Stomach (tissue), 9 donors: ENCODE results near the gene CELF2. TPM values are rescaled to one million over a fixed set of nuclear protein-coding genes. Genes with fewer than 3 reads are reported as not detected.
A peak's percentile ranks its signal among the peaks of the same experiment; 100 is the strongest.

Experiments used
- DNase-seq, 2 donors: peaks; one replicate each; pipeline versions ENCODE4 v3.0.0 to v3.0.0-alpha.2; 2013 to 2019
- H3K27ac ChIP-seq, 5 donors: fragments of 200-600 bp in 4 of 5; sonication (generic) in 4 of 5; one replicate each; pipeline ENCODE4 v1.5.1; 2013 to 2019; ENCODE audit warnings: mild to moderate bottlenecking in 1 of 5, moderate library complexity in 1 of 5
- H3K27me3 ChIP-seq, 3 donors: fragments of 200-600 bp; sonication (generic); one replicate each; pipeline ENCODE4 v1.5.1; 2017 to 2019; ENCODE audit warnings: mixed run types in 1 of 3
- H3K36me3 ChIP-seq, 4 donors: fragments of 200-600 bp; sonication (generic); 1 replicate in 3 of 4; 2 replicates in 1 of 4; pipeline ENCODE4 v1.5.1; 2016 to 2019
- H3K4me1 ChIP-seq, 4 donors: fragments of 200-600 bp; sonication (generic); one replicate each; pipeline ENCODE4 v1.5.1; 2016 to 2019
- H3K4me3 ChIP-seq, 4 donors: fragments of 200-600 bp; sonication (generic) in 3 of 4; one replicate each; pipeline ENCODE4 v1.5.1; 2016 to 2019; ENCODE audit warnings: mild to moderate bottlenecking in 1 of 4
- H3K9me3 ChIP-seq, 4 donors: fragments of 200-600 bp; sonication (generic); one replicate each; pipeline ENCODE4 v1.5.1; 2016 to 2019
- EP300 ChIP-seq: sonication (generic); formaldehyde crosslinking; IDR thresholded peaks from one replicate; pipeline ENCODE4 v1.6.1; 2017; ENCODE audit warnings: antibody characterized with exemption
- POLR2A ChIP-seq, 4 donors: fragments of 450-650 bp; IDR thresholded peaks; one replicate each; pipeline ENCODE4 v1.6.1; 2016; ENCODE audit warnings: antibody characterized with exemption in 4 of 4, control low read depth in 2 of 4, mild to moderate bottlenecking in 1 of 4, moderate library complexity in 1 of 4
- POLR2AphosphoS5 ChIP-seq, 3 donors: sonication (generic); formaldehyde crosslinking; IDR thresholded peaks; one replicate each; pipeline ENCODE4 v1.6.1; 2016; ENCODE audit warnings: antibody characterized with exemption in 3 of 3
- WGBS, 5 donors: extraction: QIAGEN DNeasy Blood & Tissue Kit in 3 of 5; methylation state at CpG; one replicate each; pipeline versions ENCODE4 v1.1.5 to v1.1.7; 2013 to 2018; 5-methylcytosine and 5-hydroxymethylcytosine counted together
- intact Hi-C: fragments of 100-400 bp; cut with DNase I; formaldehyde crosslinking; loops from one replicate; pipeline ENCODE4 v1.15.1; 2023; ENCODE audit warnings: low total_unique reads
- polyA plus RNA-seq, 3 donors: library from polyadenylated mRNA; stranded (reverse); fragments of 200-250 nt; gene quantifications; one replicate each; pipeline ENCODE4 v1.2.3, GENCODE V29; 2013
- total RNA-seq, 5 donors: library from RNA; depleted of rRNA; stranded (reverse); fragments of >200 nt; gene quantifications; one replicate each; pipeline versions ENCODE4 v1.1.0 to v1.2.3, GENCODE V29; 2014 to 2016
- TF ChIP-seq, protein P1 (sequence below), 7 experiments: fragments of 450-650 bp in 4 of 7; fragments of 200-600 bp in 3 of 7; sonication (generic) in 3 of 7; IDR thresholded peaks; one replicate each; pipeline ENCODE4 v1.5.1; 2016 to 2019; ENCODE audit warnings: antibody characterized with exemption in 7 of 7, control low read depth in 2 of 7, mild to moderate bottlenecking in 1 of 7
- donor health status: healthy with polysubstance abuse.
- donor health status: Bipolar disorder and iron deficiency.
- donor health status: healthy.

CELF2 gene
- total and polyA plus RNA-seq, 8 donors, result 3.9 to 65.3 (median 36.1) TPM

- Histone ChIP-seq H3K27me3 (no peaks in the 10 kb centered on the region), H3K4me3 (no peak overlapping the region), H3K36me3 (peaks cover 4 to 18% (median 8%) of the 10 kb centered on the region in 4 donors), H3K9me3 (no peaks in the 10 kb centered on the region), H3K27ac (peak overlapping the region in 1 of 5 donors; percentile 44), H3K4me1 (peaks cover 4 to 85% (median 31%) of the 10 kb centered on the region in 4 donors)
- no peak for TF ChIP-seq EP300
- TF ChIP-seq POLR2AphosphoS5 (IDR thresholded peaks at IDR 0.05), result no peak
- TF ChIP-seq, protein P1, sequence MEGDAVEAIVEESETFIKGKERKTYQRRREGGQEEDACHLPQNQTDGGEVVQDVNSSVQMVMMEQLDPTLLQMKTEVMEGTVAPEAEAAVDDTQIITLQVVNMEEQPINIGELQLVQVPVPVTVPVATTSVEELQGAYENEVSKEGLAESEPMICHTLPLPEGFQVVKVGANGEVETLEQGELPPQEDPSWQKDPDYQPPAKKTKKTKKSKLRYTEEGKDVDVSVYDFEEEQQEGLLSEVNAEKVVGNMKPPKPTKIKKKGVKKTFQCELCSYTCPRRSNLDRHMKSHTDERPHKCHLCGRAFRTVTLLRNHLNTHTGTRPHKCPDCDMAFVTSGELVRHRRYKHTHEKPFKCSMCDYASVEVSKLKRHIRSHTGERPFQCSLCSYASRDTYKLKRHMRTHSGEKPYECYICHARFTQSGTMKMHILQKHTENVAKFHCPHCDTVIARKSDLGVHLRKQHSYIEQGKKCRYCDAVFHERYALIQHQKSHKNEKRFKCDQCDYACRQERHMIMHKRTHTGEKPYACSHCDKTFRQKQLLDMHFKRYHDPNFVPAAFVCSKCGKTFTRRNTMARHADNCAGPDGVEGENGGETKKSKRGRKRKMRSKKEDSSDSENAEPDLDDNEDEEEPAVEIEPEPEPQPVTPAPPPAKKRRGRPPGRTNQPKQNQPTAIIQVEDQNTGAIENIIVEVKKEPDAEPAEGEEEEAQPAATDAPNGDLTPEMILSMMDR (IDR thresholded peaks at IDR 0.05), result no peak
- no peak for TF ChIP-seq POLR2A (IDR thresholded peaks at IDR 0.05)
- DNase-seq, result no peak
- intact Hi-C loops, result no loop called here
- WGBS, 5 donors, result 67 to 87% (median 82%) methylated on average over 7 of the region's 7 CpGs
These were observed 175.4 kb downstream of the CELF2 start for GRCh38 chr10:11193001-11193551.

DNA sequence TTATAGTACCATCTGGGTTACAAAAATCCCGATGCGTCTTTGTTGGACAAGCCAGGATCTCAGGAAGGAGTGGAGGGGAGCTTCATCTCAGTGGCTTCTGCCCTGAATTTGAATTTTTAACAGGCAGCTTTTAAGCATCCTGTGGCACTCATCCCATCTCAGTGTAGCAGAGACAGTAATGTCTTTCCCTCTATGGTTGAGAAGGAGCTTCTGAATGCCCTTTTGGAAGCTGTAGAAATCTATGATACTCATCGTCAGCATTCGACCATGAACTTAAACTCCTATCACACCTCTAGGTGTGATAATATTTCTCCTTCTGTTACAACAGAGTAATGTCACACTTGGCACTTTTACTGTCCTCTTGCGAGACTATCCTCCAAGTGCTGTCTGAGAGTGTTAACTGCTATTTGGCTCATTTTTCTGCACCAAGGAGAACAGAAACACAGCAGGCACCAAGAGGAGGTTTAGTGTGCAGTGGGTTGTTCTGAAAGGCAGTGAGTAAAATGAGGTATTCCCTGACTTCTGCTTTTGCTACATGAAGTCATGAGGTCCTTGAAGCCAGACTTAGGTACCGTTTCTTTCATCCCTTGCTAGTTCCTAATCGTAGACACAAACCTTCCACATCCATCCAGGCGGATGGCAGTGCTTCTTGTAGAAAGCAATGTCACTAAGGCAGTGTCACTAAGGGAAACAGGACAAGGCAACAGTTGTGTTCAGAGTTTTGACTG is 177.4 kb downstream of the CELF2 start:
- no peak overlapping the region for H3K4me3 ChIP-seq
- DNase-seq, result no peak
- intact Hi-C loops, result no loop called here
- H3K36me3 ChIP-seq, result peaks cover 4 to 18% (median 6%) of the 10 kb centered on the region in 4 donors
- WGBS, 5 donors, result 82 to 92% (median 86%) methylated on average over 8 of the region's 8 CpGs
- peaks cover 4 to 72% (median 33%) of the 10 kb centered on the region in 4 donors for H3K4me1 ChIP-seq
- H3K9me3 ChIP-seq, result no peaks in the 10 kb centered on the region
- no peaks in the 10 kb centered on the region for H3K27me3 ChIP-seq
- H3K27ac ChIP-seq, result no peak overlapping the region
- TF ChIP-seq POLR2A (IDR thresholded peaks at IDR 0.05) (no peak), POLR2AphosphoS5 (IDR thresholded peaks at IDR 0.05) (no peak), EP300 (no peak)
- TF ChIP-seq, protein P1 (IDR thresholded peaks at IDR 0.05), result no peak

DNA sequence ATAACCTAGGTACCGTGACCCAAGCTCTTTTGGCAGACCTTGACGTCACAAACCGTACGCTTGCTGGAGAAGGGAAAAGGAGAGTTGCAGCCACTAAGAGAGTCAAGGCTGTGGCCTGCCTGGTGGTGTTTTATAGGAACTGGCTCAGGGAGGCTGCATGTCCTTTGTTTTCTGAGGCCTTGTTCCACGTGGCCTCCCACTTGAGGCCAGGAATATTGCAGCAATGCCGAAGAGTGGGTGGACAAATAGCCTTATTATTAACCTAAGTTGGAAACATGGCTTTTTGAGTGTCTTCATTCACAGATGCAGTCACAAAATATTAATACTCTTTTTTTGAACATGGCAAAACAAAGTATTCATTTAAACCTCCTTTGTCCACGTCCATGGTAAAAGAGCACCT is 178.0 kb downstream of the CELF2 start:
- TF ChIP-seq, protein P1 (IDR thresholded peaks at IDR 0.05), result no peak
- TF ChIP-seq POLR2AphosphoS5 (IDR thresholded peaks at IDR 0.05) (no peak), POLR2A (IDR thresholded peaks at IDR 0.05) (no peak)
- H3K4me3 ChIP-seq, result no peak overlapping the region
- peaks cover 4 to 18% (median 6%) of the 10 kb centered on the region in 4 donors for H3K36me3 ChIP-seq
- peaks cover 4 to 72% (median 33%) of the 10 kb centered on the region in 4 donors for H3K4me1 ChIP-seq
- intact Hi-C loops, result no loop called here
- H3K27me3 ChIP-seq, result no peaks in the 10 kb centered on the region
- H3K27ac ChIP-seq, result no peak overlapping the region
- no peak for DNase-seq
- 90 to 95% (median 91%) methylated on average over 7 of the region's 7 CpGs for WGBS, 5 donors
- H3K9me3 ChIP-seq, result no peaks in the 10 kb centered on the region

GRCh38 chr10:11197266-11197712 is 179.6 kb downstream of the CELF2 start:
- no peak overlapping the region for H3K27ac ChIP-seq

More at GRCh38 chr10:11197266-11197712, 179.6 kb downstream of the CELF2 start:
- peaks cover under 1 to 66% (median 21%) of the 10 kb centered on the region in 4 donors for H3K4me1 ChIP-seq
- H3K9me3 ChIP-seq, result peaks cover 0 to 7% (median 0%) of the 10 kb centered on the region in 4 donors
- no peak overlapping the region for H3K4me3 ChIP-seq
- no peaks in the 10 kb centered on the region for H3K27me3 ChIP-seq
- TF ChIP-seq, protein P1 (IDR thresholded peaks at IDR 0.05), result no peak
- TF ChIP-seq EP300 (no peak), POLR2AphosphoS5 (IDR thresholded peaks at IDR 0.05) (no peak), POLR2A (IDR thresholded peaks at IDR 0.05) (no peak)
- intact Hi-C loops, result no loop called here
- 23 to 34% (median 25%) methylated on average over 7 of the region's 7 CpGs for WGBS, 5 donors
- peak in 1 of 2 donors; percentile 58 for DNase-seq
- peaks cover 4 to 20% (median 6%) of the 10 kb centered on the region in 4 donors for H3K36me3 ChIP-seq
